HG02870 (cell line): ENCODE results near the gene EPN2.

Experiments used
- ATAC-seq: cut with Tn5 transposase; IDR thresholded peaks from one replicate; pipeline ENCODE4 v1.9.1; 2021; ENCODE audit warnings: mild to moderate bottlenecking, moderate library complexity; ENCODE audit not compliant: unreplicated experiment

The EPN2 gene

GRCh38 chr17:19377602-19378415 is 140.6 kb downstream of the EPN2 start:
- peak; percentile 93 for ATAC-seq

GRCh38 chr17:19378416-19379360 is 141.5 kb downstream of the EPN2 start, which contains the start of gene MAPK7:
MAPK7 (plus strand) TSS chr17:19378498; CDS start chr17:19378901, 403 bp downstream.
- peak; percentile 12 for ATAC-seq

GRCh38 chr17:19379361-19380065 is 142.3 kb downstream of the EPN2 start:
- no peak for ATAC-seq

GRCh38 chr17:19380481-19381301 is 143.5 kb downstream of the EPN2 start:
- ATAC-seq = no peak

GRCh38 chr17:19381361-19381740 is 144.2 kb downstream of the EPN2 start:
- no peak for ATAC-seq

- ATAC-seq = no peak
These were observed 144.7 kb downstream of the EPN2 start for GRCh38 chr17:19381741-19382444.

GRCh38 chr17:19382531-19383444 is 145.6 kb downstream of the EPN2 start:
- no peak for ATAC-seq

GRCh38 chr17:19383681-19384470 is 146.7 kb downstream of the EPN2 start:
- no peak for ATAC-seq

- no peak for ATAC-seq
These were observed 147.7 kb downstream of the EPN2 start for GRCh38 chr17:19384723-19385391.

- ATAC-seq = no peak
These were observed 148.4 kb downstream of the EPN2 start for GRCh38 chr17:19385521-19385983.
